K562 (cell line): ENCODE results near the gene ARMCX2. TPM values are rescaled to one million over a fixed set of nuclear protein-coding genes. Genes with fewer than 3 reads are reported as not detected.

Experiments
- ATAC-seq: fragments of 200-7000 bp; cut with Tn5 transposase; 3 replicates; pipeline ENCODE4 v1.9.1; 2020; ENCODE audit warnings: moderate library complexity
- BruUV-seq: library from RNA; stranded (reverse); fragments of 400-500 nt; replicated peaks from 2 replicates; lab custom pipeline; 2021; lab: Mats Ljungman, UMichigan
- CTCF ChIA-PET: fragments of 300-600 bp; formaldehyde crosslinking; extraction: SDS; loops from one replicate; lab custom pipeline; 2021; ENCODE audit warnings: low intra/inter-chr PET ratio; lab: Yijun Ruan, JAX
- POLR2A ChIA-PET: fragments of 300-600, 350-650 bp; sonication (Branson Sonifier 250); formaldehyde crosslinking; extraction: SDS; loops from one replicate; lab custom pipeline; 2021; ENCODE audit warnings: antibody characterized with exemption, inconsistent platforms; lab: Yijun Ruan, JAX
- DNase-seq, 4 experiments: peaks; one replicate each; pipeline versions ENCODE4 v3.0.0 to v3.0.0-alpha.2; 2011 to 2018; ENCODE audit warnings: low spot score in 3 of 4, mixed read lengths in 3 of 4; ENCODE audit errors: extremely low read depth in 1 of 4
- FAIRE-seq: peaks from 2 replicates; lab custom pipeline; 2011; peaks lifted over from hg19 to GRCh38; lab: Jason Lieb, UNC
- H2AFZ ChIP-seq: 2 replicates; pipeline ENCODE4 v1.6.0; 2011; ENCODE audit warnings: low read depth, low read length, control low read depth, inconsistent platforms
- H3K27ac ChIP-seq: fragments of 200-600 bp; 3 replicates; pipeline ENCODE4 v1.8.0; 2011; ENCODE audit warnings: low read depth, mild to moderate bottlenecking, control low read depth, inconsistent platforms, low read length, moderate library complexity, mixed read lengths; ENCODE audit errors: extremely low read depth
- H3K27me3 ChIP-seq, 2 experiments: fragments of 300-600 bp in 1 of 2; 2 replicates in 1 of 2; 3 replicates in 1 of 2; pipeline versions ENCODE4 v1.6.0 to v1.8.0; 2011; ENCODE audit warnings: inconsistent platforms in 2 of 2, low read length in 2 of 2, mild to moderate bottlenecking in 1 of 2, mixed read lengths in 1 of 2, moderate library complexity in 1 of 2; ENCODE audit not compliant: control insufficient read depth in 2 of 2, insufficient read depth in 2 of 2
- H3K36me3 ChIP-seq: fragments of 300-600 bp; 3 replicates; pipeline ENCODE4 v1.8.0; 2011; ENCODE audit warnings: mild to moderate bottlenecking, low read length, inconsistent platforms; ENCODE audit not compliant: control insufficient read depth, insufficient read depth
- H3K4me1 ChIP-seq, 2 experiments: fragments of 200-600 bp in 1 of 2; replicated peaks in 1 of 2; 2 replicates in 1 of 2; 3 replicates in 1 of 2; pipeline versions ENCODE4 v1.5.1 to v1.8.0; 2011; ENCODE audit warnings: inconsistent platforms in 2 of 2, low read length in 2 of 2, mild to moderate bottlenecking in 1 of 2, mixed read lengths in 1 of 2, moderate library complexity in 1 of 2; ENCODE audit not compliant: control insufficient read depth in 2 of 2, insufficient read depth in 2 of 2
- H3K4me2 ChIP-seq: 2 replicates; pipeline ENCODE4 v1.6.1; 2011; ENCODE audit warnings: low read length, control low read depth, inconsistent platforms, mixed read lengths; ENCODE audit not compliant: insufficient read depth
- H3K4me3 ChIP-seq: fragments of 200-600 bp; sonication (generic), shearing (Covaris generic); 2 replicates; pipeline ENCODE4 v1.5.1; 2016; ENCODE audit warnings: control low read depth, inconsistent platforms
- H3K79me2 ChIP-seq: fragments of 200-600 bp; 3 replicates; pipeline ENCODE4 v1.8.0; 2011; ENCODE audit warnings: low read length, inconsistent platforms; ENCODE audit not compliant: control insufficient read depth, insufficient read depth
- H3K9ac ChIP-seq, 2 experiments: 2 replicates each; pipeline versions ENCODE4 v1.6.0 to v1.6.1; 2011; ENCODE audit warnings: low read depth in 2 of 2, low read length in 2 of 2, control low read depth in 1 of 2, inconsistent platforms in 1 of 2, mild to moderate bottlenecking in 1 of 2, mixed read lengths in 1 of 2; ENCODE audit not compliant: insufficient read depth in 1 of 2
- H3K9me1 ChIP-seq: one replicate; pipeline ENCODE4 v1.6.0; 2011; ENCODE audit warnings: inconsistent platforms, mild to moderate bottlenecking, low read length, moderate library complexity; ENCODE audit not compliant: control insufficient read depth, insufficient read depth
- H3K9me3 ChIP-seq: replicated peaks from 2 replicates; pipeline ENCODE4 v1.5.1; 2011; ENCODE audit warnings: low read depth, low read length, inconsistent platforms; ENCODE audit not compliant: control insufficient read depth, insufficient read depth
- H4K20me1 ChIP-seq: replicated peaks from 2 replicates; pipeline ENCODE4 v1.6.1; 2011; ENCODE audit warnings: low read length, inconsistent platforms, mixed read lengths; ENCODE audit not compliant: control insufficient read depth, insufficient read depth
- HMG20A ChIP-seq: fragments of 450-650 bp; formaldehyde crosslinking; conservative IDR thresholded peaks from 2 replicates; pipeline ENCODE4 v1.4.0; 2020; ENCODE audit warnings: mild to moderate bottlenecking, mixed read lengths
- PYGO2 ChIP-seq: fragments of 450-650 bp; IDR thresholded peaks from 2 replicates; pipeline ENCODE4 v1.6.1; 2016; ENCODE audit warnings: mild to moderate bottlenecking, missing genetic modification characterization, moderate library complexity, missing compliant biosample characterization
- RB1 ChIP-seq: fragments of 450-650 bp; IDR thresholded peaks from 2 replicates; pipeline ENCODE4 v1.6.1; 2017; ENCODE audit warnings: low read depth, mild to moderate bottlenecking
- SIN3B ChIP-seq: fragments of 450-650 bp; IDR thresholded peaks from 2 replicates; pipeline ENCODE4 v1.6.1; 2017; ENCODE audit warnings: low read depth, mild to moderate bottlenecking, moderate library complexity
- TAF9B ChIP-seq: fragments of 450-650 bp; IDR thresholded peaks from 2 replicates; pipeline ENCODE4 v1.6.1; 2018; ENCODE audit warnings: mild to moderate bottlenecking; ENCODE audit not compliant: partially characterized antibody
- ZBED1 ChIP-seq: IDR thresholded peaks from 2 replicates; pipeline ENCODE4 v1.6.1; 2014
- ZNF175 ChIP-seq: fragments of 200-800 bp; sonication (Bioruptor generic); IDR thresholded peaks from 2 replicates; pipeline ENCODE4 v1.6.1; 2016; ENCODE audit warnings: low read depth, mild to moderate bottlenecking, missing genetic modification characterization, missing compliant biosample characterization
- ZNF586 ChIP-seq: fragments of 450-650 bp; formaldehyde crosslinking; conservative IDR thresholded peaks from 2 replicates; pipeline ENCODE4 v1.4.0; 2020; ENCODE audit warnings: mild to moderate bottlenecking, moderate library complexity
- WGBS: fragments of 100-300 bp; shearing (Covaris generic); methylation state at CpG from one replicate; pipeline ENCODE4 v1.1.6; 2016; ENCODE audit warnings: low coverage, mixed read lengths; ENCODE audit not compliant: insufficient coverage; ENCODE audit errors: missing lambda C conversion rate; 5-methylcytosine and 5-hydroxymethylcytosine counted together
- in situ Hi-C: fragments of 300-500 bp; cut with MboI; formaldehyde crosslinking; loops from 4 replicates; pipeline ENCODE4 v1.15.0; 2018; ENCODE audit warnings: inconsistent platforms, mixed read lengths
- intact Hi-C: fragments of 100-400 bp; cut with micrococcal nuclease; formaldehyde crosslinking; loops from 2 replicates; pipeline ENCODE4 v1.14.2; 2022
- polyA plus RNA-seq, 8 experiments: library from polyadenylated mRNA; depleted of rRNA in 4 of 8; stranded (reverse) in 5 of 8; unstranded in 3 of 8; fragments of >200 nt; fragmentation: Nextera tagmentation in 2 of 8; fragmentation: Illumina TruSeq in 1 of 8; extraction: Ambion mirVana in 2 of 8; extraction: Trizol in 1 of 8; gene quantifications; 2 replicates each; pipeline versions ENCODE4 v1.2.1 to v1.2.3, GENCODE V29; 2011 to 2014; ENCODE audit warnings: inconsistent platforms in 1 of 8, missing spikeins in 1 of 8
- total RNA-seq, 7 experiments: library from RNA; depleted of rRNA in 6 of 7; stranded (reverse); fragments of >200 nt in 6 of 7; fragmentation: Illumina TruSeq in 2 of 7; extraction: Trizol in 2 of 7; gene quantifications; 2 replicates each; pipeline versions ENCODE4 v1.2.1 to v1.2.3, GENCODE V29; 2011 to 2021; ENCODE audit warnings: low replicate concordance in 1 of 7
- TF ChIP-seq, protein P1 (sequence below): fragments of 450-650 bp; IDR thresholded peaks from 2 replicates; pipeline ENCODE4 v1.6.1; 2016; ENCODE audit warnings: borderline replicate concordance
- TF ChIP-seq, protein P2 (sequence below): sonication (generic); formaldehyde crosslinking; IDR thresholded peaks from 2 replicates; pipeline ENCODE4 v1.8.0; 2022; ENCODE audit warnings: mild to moderate bottlenecking, missing genetic modification reagents, borderline replicate concordance
- TF ChIP-seq, protein P3 (sequence below), 2 experiments: fragments of 450-650 bp in 1 of 2; IDR thresholded peaks; 2 replicates each; pipeline ENCODE4 v1.6.1; 2011 to 2017; ENCODE audit warnings: low read depth in 2 of 2, antibody characterized with exemption in 1 of 2, borderline replicate concordance in 1 of 2, low read length in 1 of 2, mild to moderate bottlenecking in 1 of 2, mixed read lengths in 1 of 2; ENCODE audit not compliant: control insufficient read depth in 1 of 2

ARMCX2 gene
- total and polyA plus RNA-seq, 9 of the 15 experiments (the other 6 are each of a cell fraction or from before 2014, with no cell fraction given), result 0.03 to 0.16 TPM; not detected in 7

DNA sequence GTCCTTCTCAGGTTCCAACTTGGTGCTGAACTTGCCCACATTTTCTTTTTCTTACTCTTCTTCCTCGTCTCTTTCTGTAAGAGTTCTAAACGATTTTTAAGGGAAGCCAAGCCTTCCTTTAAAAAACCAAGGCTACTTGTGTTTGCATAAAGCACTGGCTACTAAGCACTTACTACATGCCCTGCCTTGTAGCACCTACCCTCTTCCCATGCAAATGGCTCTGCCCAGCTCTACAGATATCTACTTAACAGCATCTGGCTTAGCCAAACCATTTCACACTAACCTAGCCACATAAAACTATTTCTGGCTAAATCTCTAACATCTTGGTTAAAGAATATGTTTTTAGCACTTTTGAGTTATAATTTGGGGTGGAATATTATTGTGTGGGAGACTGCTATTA, 26.9 kb upstream of the ARMCX2 start:
- Histone ChIP-seq H3K9me1 (no peaks in the 10 kb centered on the region), H2AFZ (no peak overlapping the region), H3K4me2 (no peak overlapping the region), H3K27ac (no peak overlapping the region), H3K4me1 (no peaks in the 10 kb centered on the region), H4K20me1 (no peaks in the 10 kb centered on the region), H3K4me3 (no peak overlapping the region), H3K79me2 (no peaks in the 10 kb centered on the region), H3K36me3 (no peaks in the 10 kb centered on the region), H3K27me3 (no peaks in the 10 kb centered on the region), H3K9ac (no peak overlapping the region), H3K9me3 (no peaks in the 10 kb centered on the region)
- ChIA-PET CTCF (no interaction called here), POLR2A (no interaction called here)
- 0% methylated on average over 2 of the region's 2 CpGs for WGBS
- no peak for ATAC-seq
- no peak for DNase-seq
- in situ Hi-C loops (no loop called here), intact Hi-C loops (no loop called here)
- FAIRE-seq, result no peak
- BruUV-seq, result no TSS peak
- TF ChIP-seq, protein P1, sequence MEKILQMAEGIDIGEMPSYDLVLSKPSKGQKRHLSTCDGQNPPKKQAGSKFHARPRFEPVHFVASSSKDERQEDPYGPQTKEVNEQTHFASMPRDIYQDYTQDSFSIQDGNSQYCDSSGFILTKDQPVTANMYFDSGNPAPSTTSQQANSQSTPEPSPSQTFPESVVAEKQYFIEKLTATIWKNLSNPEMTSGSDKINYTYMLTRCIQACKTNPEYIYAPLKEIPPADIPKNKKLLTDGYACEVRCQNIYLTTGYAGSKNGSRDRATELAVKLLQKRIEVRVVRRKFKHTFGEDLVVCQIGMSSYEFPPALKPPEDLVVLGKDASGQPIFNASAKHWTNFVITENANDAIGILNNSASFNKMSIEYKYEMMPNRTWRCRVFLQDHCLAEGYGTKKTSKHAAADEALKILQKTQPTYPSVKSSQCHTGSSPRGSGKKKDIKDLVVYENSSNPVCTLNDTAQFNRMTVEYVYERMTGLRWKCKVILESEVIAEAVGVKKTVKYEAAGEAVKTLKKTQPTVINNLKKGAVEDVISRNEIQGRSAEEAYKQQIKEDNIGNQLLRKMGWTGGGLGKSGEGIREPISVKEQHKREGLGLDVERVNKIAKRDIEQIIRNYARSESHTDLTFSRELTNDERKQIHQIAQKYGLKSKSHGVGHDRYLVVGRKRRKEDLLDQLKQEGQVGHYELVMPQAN, result no peak
- TF ChIP-seq PYGO2 (tag) (no peak), SIN3B (no peak), ZBED1 (no peak), RB1 (no peak), ZNF586 (CRISPR knock-in tag) (no peak), ZNF175 (CRISPR knock-in tag) (no peak), TAF9B (no peak), HMG20A (no peak)
- TF ChIP-seq, protein P2, sequence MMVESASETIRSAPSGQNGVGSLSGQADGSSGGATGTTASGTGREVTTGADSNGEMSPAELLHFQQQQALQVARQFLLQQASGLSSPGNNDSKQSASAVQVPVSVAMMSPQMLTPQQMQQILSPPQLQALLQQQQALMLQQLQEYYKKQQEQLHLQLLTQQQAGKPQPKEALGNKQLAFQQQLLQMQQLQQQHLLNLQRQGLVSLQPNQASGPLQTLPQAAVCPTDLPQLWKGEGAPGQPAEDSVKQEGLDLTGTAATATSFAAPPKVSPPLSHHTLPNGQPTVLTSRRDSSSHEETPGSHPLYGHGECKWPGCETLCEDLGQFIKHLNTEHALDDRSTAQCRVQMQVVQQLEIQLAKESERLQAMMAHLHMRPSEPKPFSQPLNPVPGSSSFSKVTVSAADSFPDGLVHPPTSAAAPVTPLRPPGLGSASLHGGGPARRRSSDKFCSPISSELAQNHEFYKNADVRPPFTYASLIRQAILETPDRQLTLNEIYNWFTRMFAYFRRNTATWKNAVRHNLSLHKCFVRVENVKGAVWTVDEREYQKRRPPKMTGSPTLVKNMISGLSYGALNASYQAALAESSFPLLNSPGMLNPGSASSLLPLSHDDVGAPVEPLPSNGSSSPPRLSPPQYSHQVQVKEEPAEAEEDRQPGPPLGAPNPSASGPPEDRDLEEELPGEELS (CRISPR knock-in tag), result no peak
- TF ChIP-seq, protein P3, sequence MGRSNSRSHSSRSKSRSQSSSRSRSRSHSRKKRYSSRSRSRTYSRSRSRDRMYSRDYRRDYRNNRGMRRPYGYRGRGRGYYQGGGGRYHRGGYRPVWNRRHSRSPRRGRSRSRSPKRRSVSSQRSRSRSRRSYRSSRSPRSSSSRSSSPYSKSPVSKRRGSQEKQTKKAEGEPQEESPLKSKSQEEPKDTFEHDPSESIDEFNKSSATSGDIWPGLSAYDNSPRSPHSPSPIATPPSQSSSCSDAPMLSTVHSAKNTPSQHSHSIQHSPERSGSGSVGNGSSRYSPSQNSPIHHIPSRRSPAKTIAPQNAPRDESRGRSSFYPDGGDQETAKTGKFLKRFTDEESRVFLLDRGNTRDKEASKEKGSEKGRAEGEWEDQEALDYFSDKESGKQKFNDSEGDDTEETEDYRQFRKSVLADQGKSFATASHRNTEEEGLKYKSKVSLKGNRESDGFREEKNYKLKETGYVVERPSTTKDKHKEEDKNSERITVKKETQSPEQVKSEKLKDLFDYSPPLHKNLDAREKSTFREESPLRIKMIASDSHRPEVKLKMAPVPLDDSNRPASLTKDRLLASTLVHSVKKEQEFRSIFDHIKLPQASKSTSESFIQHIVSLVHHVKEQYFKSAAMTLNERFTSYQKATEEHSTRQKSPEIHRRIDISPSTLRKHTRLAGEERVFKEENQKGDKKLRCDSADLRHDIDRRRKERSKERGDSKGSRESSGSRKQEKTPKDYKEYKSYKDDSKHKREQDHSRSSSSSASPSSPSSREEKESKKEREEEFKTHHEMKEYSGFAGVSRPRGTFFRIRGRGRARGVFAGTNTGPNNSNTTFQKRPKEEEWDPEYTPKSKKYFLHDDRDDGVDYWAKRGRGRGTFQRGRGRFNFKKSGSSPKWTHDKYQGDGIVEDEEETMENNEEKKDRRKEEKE (IDR thresholded peaks at IDR 0.05; ENCODE audit: borderline replicate concordance in 1 of 2, control insufficient read depth in 1 of 2, low read depth in 2 of 2, low read length in 1 of 2), result no peak
